Measurements from ENCODE around the gene SESN1.
"Not testable (repeated sequence)": the region's sequence is repeated elsewhere in the genome, so short reads cannot be mapped to it uniquely, and the experiment has no call there.

SESN1 gene

DNA sequence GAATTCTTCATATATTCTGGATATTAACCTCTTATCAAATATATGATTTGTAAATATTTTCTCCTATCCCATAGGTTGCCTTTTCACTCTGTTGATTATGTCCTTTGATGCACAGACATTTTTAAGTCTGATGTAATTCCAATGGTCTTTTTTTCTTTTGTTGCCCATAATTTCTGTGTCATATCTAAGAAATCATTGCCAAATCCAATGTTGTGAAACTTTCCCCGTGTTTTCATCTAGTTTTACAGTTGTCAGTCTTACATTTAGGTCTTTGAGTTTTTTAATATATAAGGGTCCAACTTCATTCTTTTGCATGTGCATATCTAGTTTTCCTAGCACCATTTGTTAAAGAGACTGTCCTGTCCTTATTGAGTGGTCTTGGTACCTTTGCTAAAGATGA lies 111.5 kb downstream of the SESN1 start:
- DNase-seq (ENCODE audit: low read depth, low spot score): no peak
- ChIA-PET POLR2A (no interaction called here), CTCF (no interaction called here)
- no peak overlapping the region for H3K4me3 ChIP-seq (ENCODE audit: low read depth, low read length)
- TF ChIP-seq CTCF (IDR thresholded peaks at IDR 0.05; ENCODE audit: insufficient read depth, low read length, missing control alignments): no peak

- no peak for TF ChIP-seq CTCF (IDR thresholded peaks at IDR 0.05; ENCODE audit: insufficient read depth, low read length, missing control alignments)
- ChIA-PET CTCF (no interaction called here), POLR2A (no interaction called here)
- no peak for DNase-seq (ENCODE audit: low read depth, low spot score)
- no peak overlapping the region for H3K4me3 ChIP-seq (ENCODE audit: low read depth, low read length)
Observed at GRCh38 chr6:108982154-108983113, 112.2 kb downstream of the SESN1 start.

GRCh38 chr6:108978638-108979037 lies 116.0 kb downstream of the SESN1 start:
- CTCF ChIA-PET; H3K4me3 ChIP-seq (ENCODE audit: low read depth, low read length); DNase-seq (ENCODE audit: low read depth, low spot score); POLR2A ChIA-PET: not testable (repeated sequence)

- H3K4me3 ChIP-seq (ENCODE audit: low read depth, low read length): no peak overlapping the region
- TF ChIP-seq CTCF (IDR thresholded peaks at IDR 0.05; ENCODE audit: insufficient read depth, low read length, missing control alignments): no peak
- CTCF ChIA-PET: interaction anchor here (0.8 kb wide), 1 partner anchor 27 kb away, joined by 4 read pairs; no protein-coding TSS in a partner anchor
- no peak for DNase-seq (ENCODE audit: low read depth, low spot score)
- POLR2A ChIA-PET: no interaction called here
Observed at GRCh38 chr6:108974201-108974600, 120.4 kb downstream of the SESN1 start.

DNA sequence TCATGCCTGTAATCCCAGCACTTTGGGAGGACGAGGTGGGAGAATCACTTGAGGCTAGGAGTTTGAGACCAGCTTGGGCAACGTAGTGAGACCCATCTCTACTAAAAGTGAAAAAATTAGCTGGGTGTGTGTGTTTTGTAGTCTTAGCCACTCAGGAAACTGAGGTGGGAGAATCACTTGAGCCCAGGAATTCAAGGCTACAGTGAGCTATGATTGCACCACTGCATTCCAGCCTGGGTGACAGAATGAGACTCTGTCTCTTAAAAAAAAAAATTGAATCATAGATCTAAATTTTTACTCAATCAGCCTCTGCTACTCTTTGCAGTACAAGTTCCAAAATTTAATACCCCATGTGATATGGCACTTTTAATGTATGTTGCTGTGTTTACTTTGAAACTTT lies 124.9 kb downstream of the SESN1 start:
- H3K4me3 ChIP-seq (ENCODE audit: low read depth, low read length): no peak overlapping the region
- TF ChIP-seq CTCF (IDR thresholded peaks at IDR 0.05; ENCODE audit: insufficient read depth, low read length, missing control alignments): no peak
- ChIA-PET POLR2A (no interaction called here), CTCF (interaction anchor here (1.0 to 1.2 kb wide), 3 partner anchors 11 to 24 kb away, joined by 3 read pairs; no protein-coding TSS in a partner anchor)
- no peak for DNase-seq (ENCODE audit: low read depth, low spot score)

DNA sequence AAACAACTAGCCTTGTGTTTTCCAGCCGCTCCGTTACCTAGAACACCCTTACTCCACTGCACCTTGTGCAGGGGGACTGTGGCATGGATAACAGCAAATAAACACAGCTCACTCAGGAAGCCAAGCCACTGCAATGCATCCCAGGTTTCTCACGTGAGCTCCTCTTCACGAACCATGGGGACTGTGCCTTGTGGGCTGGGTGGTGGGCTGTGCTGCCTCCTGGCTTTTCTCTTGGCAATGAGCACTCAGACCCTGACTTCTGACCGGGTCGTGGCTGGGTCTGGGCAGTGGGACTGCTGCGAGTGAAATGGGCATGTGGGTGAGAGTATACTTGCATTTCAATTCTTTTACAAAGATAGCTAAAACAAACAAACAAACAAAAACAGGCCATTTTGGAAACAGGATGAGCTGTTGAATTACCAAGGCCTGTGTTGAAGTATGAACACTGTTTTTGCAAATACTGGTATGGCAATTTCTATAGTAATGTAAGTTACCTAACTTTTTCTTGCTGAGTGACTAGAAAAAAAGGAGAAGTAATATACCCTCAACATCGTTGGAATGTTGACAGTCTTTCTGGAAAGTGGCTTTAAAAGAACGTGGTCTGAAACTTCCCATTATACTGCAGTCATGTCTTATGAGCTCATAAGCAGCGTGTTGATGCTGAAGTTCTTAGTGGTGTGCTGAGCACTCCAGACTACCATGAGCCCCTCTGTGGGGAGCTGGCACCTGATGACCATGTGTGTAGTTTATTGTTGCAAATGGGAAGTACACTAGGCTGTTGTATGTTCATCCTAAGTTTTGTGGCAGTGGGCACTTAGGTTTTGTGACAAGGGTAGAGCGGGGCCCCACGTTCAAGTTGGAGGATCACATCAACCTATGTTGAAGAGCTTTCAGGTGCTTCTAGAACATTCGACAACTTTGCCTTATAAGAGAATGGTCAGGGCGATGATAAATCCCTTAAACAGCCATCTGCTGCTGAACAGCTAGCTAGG lies 126.0 kb downstream of the SESN1 start:
- TF ChIP-seq CTCF (IDR thresholded peaks at IDR 0.05; ENCODE audit: insufficient read depth, low read length, missing control alignments): no peak
- CTCF ChIA-PET: interaction anchor here (1.1 to 1.2 kb wide), 3 partner anchors 21 to 23 kb away, joined by 3 read pairs; no protein-coding TSS in a partner anchor
- no peak overlapping the region for H3K4me3 ChIP-seq (ENCODE audit: low read depth, low read length)
- no peak for DNase-seq (ENCODE audit: low read depth, low spot score)
- POLR2A ChIA-PET: no interaction called here
